LNCAP (cell line): ENCODE data around the gene LRRD1.

Experiments
- CTCF ChIP-seq: fragments of 450-650 bp; IDR thresholded peaks from 2 replicates; pipeline ENCODE4 v1.5.1; 2017; ENCODE audit warnings: mild to moderate bottlenecking

The LRRD1 gene

GRCh38 chr7:92178928-92179924 lies at the start of gene LRRD1:
Gene LRRD1 (minus strand): TSS chr7:92179142. CDS start chr7:92165202, 13,940 bp downstream.
- TF ChIP-seq CTCF = peak; percentile 99

- no peak for TF ChIP-seq CTCF
Measured at GRCh38 chr7:92228742-92229141, 49.8 kb upstream of the LRRD1 start.

- TF ChIP-seq CTCF = no peak
Measured at GRCh38 chr7:92228100-92228499, 49.2 kb upstream of the LRRD1 start.

GRCh38 chr7:92226981-92227380 lies 48.0 kb upstream of the LRRD1 start:
- no peak for TF ChIP-seq CTCF

GRCh38 chr7:92221766-92222165 lies 42.8 kb upstream of the LRRD1 start:
- no peak for TF ChIP-seq CTCF

- no peak for TF ChIP-seq CTCF
Measured at GRCh38 chr7:92206672-92207071, 27.7 kb upstream of the LRRD1 start.

GRCh38 chr7:92205987-92206386 lies 27.0 kb upstream of the LRRD1 start:
- no peak for TF ChIP-seq CTCF
